IPS-18a (cell line): ENCODE results near the gene DGUOK.
"Not testable (repeated sequence)": the region's sequence is repeated elsewhere in the genome, so short reads cannot be mapped to it uniquely, and the experiment has no call there.

Source experiments
- H3K27ac ChIP-seq: one replicate; pipeline ENCODE4 v1.5.1; 2013; ENCODE audit warnings: low read length
- H3K27me3 ChIP-seq: one replicate; pipeline ENCODE4 v1.6.1; 2013; ENCODE audit warnings: mild to moderate bottlenecking, low read length; ENCODE audit not compliant: control insufficient read depth, insufficient read depth
- H3K36me3 ChIP-seq: one replicate; pipeline ENCODE4 v1.6.1; 2013; ENCODE audit warnings: low read depth, low read length; ENCODE audit not compliant: control insufficient read depth
- H3K4me1 ChIP-seq: one replicate; pipeline ENCODE4 v1.6.1; 2013; ENCODE audit warnings: low read depth, low read length; ENCODE audit not compliant: control insufficient read depth
- H3K4me3 ChIP-seq: one replicate; pipeline ENCODE4 v1.5.1; 2013; ENCODE audit warnings: low read length
- H3K9ac ChIP-seq: one replicate; pipeline ENCODE4 v1.6.1; 2013; ENCODE audit warnings: mild to moderate bottlenecking, low read length, moderate library complexity
- H3K9me3 ChIP-seq: one replicate; pipeline ENCODE4 v1.6.1; 2013; ENCODE audit warnings: low read depth, low read length; ENCODE audit not compliant: control insufficient read depth

Gene DGUOK

DNA sequence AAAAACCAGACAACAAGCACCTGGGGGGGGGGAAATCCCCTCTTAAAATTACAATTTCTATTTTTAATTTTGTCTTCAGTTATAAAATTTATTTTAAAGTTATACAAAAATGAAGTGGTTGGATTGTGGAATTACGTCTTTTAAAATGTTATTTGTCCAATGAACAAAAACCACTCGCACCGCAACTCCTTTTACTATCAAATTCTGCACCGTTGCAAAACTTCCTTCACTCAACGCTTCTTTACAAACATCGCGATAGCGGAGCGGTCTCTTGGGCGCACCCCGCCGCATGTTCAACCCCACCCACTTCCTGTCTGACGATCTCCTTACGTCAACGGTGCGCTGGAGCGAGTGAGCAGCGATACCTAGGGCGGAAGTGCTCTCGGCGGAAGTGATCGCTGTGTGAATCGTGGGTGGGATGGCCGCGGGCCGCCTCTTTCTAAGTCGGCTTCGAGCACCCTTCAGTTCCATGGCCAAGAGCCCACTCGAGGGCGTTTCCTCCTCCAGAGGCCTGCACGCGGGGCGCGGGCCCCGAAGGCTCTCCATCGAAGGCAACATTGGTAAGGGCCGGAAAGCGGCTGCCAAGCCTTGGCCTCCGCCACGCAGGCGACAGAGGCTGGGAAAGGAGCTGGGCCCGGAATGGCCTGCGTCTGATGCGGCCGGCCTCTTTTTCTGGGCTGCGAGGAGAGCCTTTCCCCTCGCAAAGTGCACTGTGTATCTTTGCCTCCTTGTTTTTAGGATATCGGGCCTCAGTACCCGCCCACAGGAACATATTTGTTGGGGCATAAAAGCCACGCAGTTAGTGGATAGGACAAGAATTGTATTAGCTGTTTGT is at the start of gene DGUOK:
Gene DGUOK (plus strand): TSS at position 388 of the 835 bp plus-strand sequence. CDS start 31 bp downstream, at position 419.
- Histone ChIP-seq H3K4me3 (peak within 1 kb of the TSS; percentile 95), H3K4me1 (no peaks in the 10 kb centered on the region), H3K9me3 (no peaks in the 10 kb centered on the region), H3K9ac (peak within 1 kb of the TSS; percentile 98), H3K36me3 (no peaks in the 10 kb centered on the region), H3K27me3 (no peaks in the 10 kb centered on the region), H3K27ac (peak within 1 kb of the TSS; percentile 69)

DNA sequence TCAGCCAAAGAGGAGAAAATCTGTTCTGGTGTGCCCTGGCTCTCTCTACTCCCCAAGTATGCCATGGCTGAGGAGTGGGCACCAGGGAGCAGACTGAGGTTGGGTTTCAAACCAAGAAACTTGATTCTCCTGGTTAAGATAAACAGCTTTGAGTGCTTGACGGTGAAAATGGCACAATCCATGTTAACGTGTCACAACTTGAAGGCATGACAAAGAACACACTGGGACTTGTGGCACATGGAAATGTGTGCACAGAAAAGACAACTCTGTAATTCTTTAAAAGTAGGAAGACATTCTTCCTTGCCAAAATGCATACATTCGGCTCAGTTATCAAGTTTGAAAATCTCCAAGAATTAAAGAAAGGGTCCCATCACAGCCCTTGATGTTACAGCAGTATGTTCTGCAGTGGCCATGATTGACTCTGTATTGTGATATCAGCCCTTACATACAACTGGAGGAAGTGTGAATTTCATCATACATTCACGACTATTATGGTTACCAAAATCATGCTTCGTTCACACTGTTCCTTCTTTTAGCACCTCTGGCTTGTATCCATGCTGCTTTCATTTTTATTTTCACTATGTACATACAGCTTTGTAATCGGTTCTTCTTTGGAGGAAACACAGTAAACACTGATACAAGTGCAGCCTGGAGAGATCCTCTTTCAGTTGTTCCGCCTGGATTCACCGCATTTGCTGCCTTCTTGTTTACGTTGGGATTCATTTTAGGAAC is 49.4 kb upstream of the DGUOK start:
- no peaks in the 10 kb centered on the region for H3K27me3 ChIP-seq
- no peaks in the 10 kb centered on the region for H3K9me3 ChIP-seq
- no peak overlapping the region for H3K4me3 ChIP-seq
- no peak overlapping the region for H3K9ac ChIP-seq
- H3K36me3 ChIP-seq, result no peaks in the 10 kb centered on the region
- no peaks in the 10 kb centered on the region for H3K4me1 ChIP-seq
- no peak overlapping the region for H3K27ac ChIP-seq

DNA sequence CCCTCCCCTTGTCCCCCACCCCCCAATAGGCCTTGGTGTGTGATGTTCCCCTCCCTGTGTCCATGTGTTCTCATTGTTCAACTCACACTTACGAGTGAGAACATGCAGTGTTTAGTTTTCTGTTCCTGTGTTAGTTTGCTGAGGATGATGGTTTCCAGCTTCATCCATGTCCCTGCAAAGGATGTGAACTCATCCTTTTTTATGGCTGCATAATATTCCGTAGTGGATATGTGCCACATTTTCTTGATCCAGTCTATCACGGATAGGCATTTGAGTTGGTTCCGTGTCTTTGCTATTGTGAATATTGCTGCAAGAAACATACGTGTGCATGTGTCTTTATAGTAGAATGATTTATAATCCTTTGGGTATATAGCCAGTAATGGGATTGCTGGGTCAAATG is 48.7 kb upstream of the DGUOK start:
- H3K27me3 ChIP-seq, H3K27ac ChIP-seq, H3K4me1 ChIP-seq, H3K36me3 ChIP-seq, H3K4me3 ChIP-seq, H3K9ac ChIP-seq, H3K9me3 ChIP-seq: not testable (repeated sequence)

DNA sequence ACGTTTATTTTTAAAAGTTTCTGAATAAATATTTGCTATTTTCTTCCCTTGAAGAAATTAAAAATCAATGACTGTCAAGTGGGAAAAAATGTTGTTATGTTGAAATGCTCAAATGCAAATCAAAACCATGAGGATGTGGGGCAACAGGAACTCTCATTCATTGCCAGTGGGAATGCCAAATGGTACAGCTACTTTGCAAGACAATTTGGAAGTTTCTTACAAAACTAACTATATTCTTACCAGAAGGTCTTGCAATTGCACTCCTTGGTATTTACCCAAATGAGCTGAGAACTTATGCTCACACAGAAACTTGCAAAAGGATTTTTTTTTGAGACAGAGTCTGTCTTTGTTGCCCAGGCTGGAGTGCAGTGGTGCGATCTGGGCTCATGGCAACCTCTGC is 41.3 kb upstream of the DGUOK start:
- Histone ChIP-seq H3K36me3 (no peaks in the 10 kb centered on the region), H3K27me3 (no peaks in the 10 kb centered on the region), H3K4me1 (no peaks in the 10 kb centered on the region), H3K9me3 (no peaks in the 10 kb centered on the region), H3K27ac (no peak overlapping the region), H3K9ac (no peak overlapping the region), H3K4me3 (no peak overlapping the region)

DNA sequence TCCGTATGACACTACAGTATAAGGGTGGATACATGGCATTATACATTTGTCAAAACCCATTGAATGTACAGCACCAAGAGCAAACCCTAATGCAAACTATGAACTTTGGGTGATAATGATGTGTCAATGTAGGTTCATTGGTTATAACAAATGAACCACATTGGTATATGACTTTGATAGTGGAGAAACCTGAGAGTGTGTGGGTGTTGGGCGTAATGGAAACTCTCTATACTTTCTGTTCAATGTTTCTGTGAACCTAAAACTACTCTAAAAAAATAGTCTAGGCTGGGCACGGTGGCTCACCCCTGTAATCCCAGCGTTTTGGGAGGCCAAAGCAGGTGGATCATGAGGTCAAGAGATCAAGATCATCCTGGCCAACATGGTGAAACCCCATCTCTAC is 40.3 kb upstream of the DGUOK start:
- Histone ChIP-seq H3K9me3 (no peaks in the 10 kb centered on the region), H3K36me3 (no peaks in the 10 kb centered on the region), H3K4me1 (no peaks in the 10 kb centered on the region), H3K4me3 (no peak overlapping the region), H3K27ac (no peak overlapping the region), H3K9ac (no peak overlapping the region), H3K27me3 (no peaks in the 10 kb centered on the region)

DNA sequence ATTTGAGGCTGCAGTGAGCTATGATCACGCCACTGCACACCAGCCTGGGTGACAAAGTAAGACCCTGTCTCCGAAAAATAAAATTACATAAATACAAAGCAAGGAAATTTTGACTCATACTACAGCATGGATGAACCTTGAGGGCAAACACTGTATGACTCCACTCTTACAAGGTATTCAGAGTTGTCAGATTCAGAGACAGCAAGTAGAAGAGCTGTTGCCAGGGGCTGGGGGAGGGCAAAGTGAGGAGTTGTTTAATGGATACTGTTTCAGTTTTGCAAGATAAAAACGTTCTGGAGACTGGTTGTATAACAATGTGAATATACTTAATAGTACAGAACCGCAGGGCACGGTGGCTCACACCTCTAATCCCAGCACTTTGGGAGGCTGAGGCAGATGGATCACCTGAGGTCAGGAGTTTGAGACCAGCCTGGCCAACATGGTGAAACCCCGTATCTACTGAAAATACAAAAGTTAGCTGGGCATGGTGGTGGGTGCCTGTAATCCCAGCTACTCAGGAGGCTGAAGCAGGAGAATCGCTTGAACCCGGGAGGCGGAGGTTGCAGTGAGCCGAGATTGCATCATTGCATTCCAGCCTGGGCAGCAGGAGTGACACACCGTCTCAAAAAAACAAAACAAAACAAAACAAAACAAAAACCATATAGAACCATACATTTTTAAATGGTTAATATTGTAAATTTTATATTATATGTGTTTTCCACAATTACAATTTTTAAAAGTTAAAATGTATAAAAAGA is 38.9 kb upstream of the DGUOK start:
- not testable (repeated sequence) for H3K36me3 ChIP-seq, H3K4me1 ChIP-seq, H3K9ac ChIP-seq, H3K27me3 ChIP-seq, H3K4me3 ChIP-seq, H3K27ac ChIP-seq, H3K9me3 ChIP-seq

DNA sequence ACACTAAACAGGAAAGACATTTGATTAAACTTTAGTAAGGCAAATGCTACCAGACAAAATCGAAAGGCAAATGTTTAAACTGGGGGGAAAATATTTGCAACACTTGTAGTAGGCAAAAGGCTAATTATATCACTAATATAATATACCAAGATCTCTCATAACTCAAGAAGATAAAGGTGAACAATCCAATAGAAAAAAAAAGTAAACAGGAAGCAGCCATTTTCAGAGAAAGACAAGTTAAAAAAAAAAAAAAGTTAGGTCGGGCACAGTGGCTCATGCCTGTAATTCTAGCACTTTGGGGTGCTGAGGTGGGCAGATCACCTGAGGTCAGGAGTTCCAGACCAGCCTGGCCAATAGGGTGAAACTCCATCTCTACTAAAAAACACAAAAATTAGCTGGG is 38.3 kb upstream of the DGUOK start:
- Histone ChIP-seq H3K27me3 (no peaks in the 10 kb centered on the region), H3K9me3 (no peaks in the 10 kb centered on the region), H3K36me3 (no peaks in the 10 kb centered on the region), H3K9ac (no peak overlapping the region), H3K4me1 (no peaks in the 10 kb centered on the region), H3K27ac (no peak overlapping the region), H3K4me3 (no peak overlapping the region)

DNA sequence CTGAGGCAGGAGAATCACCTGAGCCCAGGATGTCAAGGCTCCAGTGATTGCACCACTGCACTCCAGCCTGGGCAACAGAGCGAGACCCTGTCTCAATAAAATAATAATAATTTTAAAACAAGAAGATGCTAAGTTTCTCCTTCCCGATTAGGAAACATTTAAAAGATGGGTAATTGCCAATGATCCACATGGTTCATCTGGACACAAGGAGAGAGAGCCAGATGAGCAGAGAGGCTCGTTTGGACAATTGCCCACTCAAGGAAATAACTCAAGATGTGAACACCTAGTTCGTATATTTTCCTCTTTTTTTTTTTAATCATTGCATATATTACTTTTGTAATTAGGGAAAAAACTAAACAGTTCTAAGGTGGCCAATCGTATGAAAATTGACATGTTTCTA is 37.5 kb upstream of the DGUOK start:
- H3K4me3 ChIP-seq, result no peak overlapping the region
- H3K36me3 ChIP-seq, result no peaks in the 10 kb centered on the region
- no peak overlapping the region for H3K27ac ChIP-seq
- no peak overlapping the region for H3K9ac ChIP-seq
- no peaks in the 10 kb centered on the region for H3K9me3 ChIP-seq
- no peaks in the 10 kb centered on the region for H3K27me3 ChIP-seq
- no peaks in the 10 kb centered on the region for H3K4me1 ChIP-seq

DNA sequence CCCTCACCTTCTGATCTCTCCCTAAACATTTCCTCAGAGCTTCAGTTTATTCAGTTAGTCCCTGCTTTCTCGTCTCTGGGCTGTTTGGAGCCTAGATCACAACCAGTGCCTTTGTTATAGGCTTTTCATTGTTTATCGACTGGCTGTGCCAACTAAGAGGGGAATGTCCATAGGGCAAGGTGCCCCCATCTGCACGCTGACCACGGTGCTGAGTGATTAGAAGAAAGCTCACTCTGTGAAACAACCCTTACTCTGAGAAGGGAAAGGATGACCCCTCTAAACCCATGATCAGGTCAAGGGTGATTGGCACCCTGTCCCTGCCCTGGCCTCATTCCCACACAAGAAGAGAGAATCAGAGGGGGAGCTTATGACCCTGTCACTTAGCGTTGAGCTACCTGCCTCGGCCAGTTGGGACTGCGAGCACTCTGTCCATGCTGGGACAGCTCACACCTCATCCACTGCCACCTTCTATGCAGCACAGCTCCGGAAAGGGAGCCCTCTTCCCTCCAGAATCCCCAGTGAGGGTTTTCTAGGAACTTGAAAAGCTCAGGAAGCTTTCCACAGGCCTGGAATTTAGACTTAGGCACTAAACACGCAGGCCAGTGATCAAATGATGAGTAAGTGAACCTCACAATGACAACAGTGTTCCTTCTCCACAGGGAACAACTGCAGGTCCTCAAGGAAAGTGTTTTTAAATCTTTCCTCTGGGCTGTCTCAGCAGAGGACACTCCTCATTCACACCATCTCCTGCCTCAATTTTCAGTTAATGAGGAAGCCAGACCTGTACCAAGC is 36.2 kb upstream of the DGUOK start:
- Histone ChIP-seq H3K4me1 (no peaks in the 10 kb centered on the region), H3K4me3 (no peak overlapping the region), H3K9ac (no peak overlapping the region), H3K27ac (no peak overlapping the region), H3K36me3 (no peaks in the 10 kb centered on the region), H3K9me3 (no peaks in the 10 kb centered on the region), H3K27me3 (no peaks in the 10 kb centered on the region)

DNA sequence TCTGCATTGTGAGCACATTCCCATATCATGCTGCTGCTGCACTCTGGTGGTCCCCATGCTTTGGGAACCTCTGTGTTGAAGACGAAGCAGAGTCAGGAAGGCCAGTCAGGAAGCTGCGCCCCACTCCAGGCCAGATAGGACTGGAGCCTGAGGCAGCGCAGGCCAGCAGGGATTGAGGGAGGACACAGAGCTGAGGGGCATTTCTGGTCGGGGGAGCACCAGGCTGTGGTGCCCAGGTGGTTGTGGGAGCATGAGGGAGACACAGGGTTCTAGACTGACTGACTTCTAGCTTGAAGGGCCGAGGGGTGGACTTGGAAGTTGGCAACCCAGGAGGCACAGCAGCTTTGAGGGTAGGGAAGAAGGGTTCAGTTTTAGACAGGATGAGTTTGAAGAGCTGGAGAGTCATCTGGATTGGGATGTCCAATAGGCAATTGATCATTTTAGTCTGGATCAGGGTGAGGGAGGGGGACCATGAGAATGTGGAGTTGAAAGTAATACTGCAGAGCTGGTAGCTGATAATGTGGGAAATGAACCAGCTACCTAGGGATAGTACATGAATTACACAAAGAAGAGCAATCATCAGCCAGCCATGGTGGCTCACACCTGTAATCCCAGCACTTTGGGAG is 35.3 kb upstream of the DGUOK start:
- Histone ChIP-seq H3K36me3 (no peaks in the 10 kb centered on the region), H3K4me1 (no peaks in the 10 kb centered on the region), H3K27me3 (no peaks in the 10 kb centered on the region), H3K4me3 (no peak overlapping the region), H3K9ac (no peak overlapping the region), H3K27ac (no peak overlapping the region), H3K9me3 (no peaks in the 10 kb centered on the region)
